ENCODE data around the gene MOB2.
"Not testable (repeated sequence)": the region's sequence is repeated elsewhere in the genome, so short reads cannot be mapped to it uniquely, and the experiment has no call there.

The MOB2 gene

GRCh38 chr11:1437500-1437899 is 49.1 kb downstream of the MOB2 start:
- no peaks in the 10 kb centered on the region for H3K79me2 ChIP-seq (ENCODE audit: insufficient read depth, low read depth)
- no peak overlapping the region for H3K4me3 ChIP-seq (IDR thresholded peaks at IDR 0.05; ENCODE audit: insufficient read depth, low read depth, low read length)
- no peak overlapping the region for H3K4me2 ChIP-seq
- no peaks in the 10 kb centered on the region for H4K20me1 ChIP-seq (ENCODE audit: insufficient read depth)
- no peak for TF ChIP-seq CTCF (conservative IDR thresholded peaks at IDR 0.05; ENCODE audit: low read depth, low read length)
- H3K9ac ChIP-seq = no peak overlapping the region
- no peak overlapping the region for H2AFZ ChIP-seq (ENCODE audit: low read depth)
- no peaks in the 10 kb centered on the region for H3K4me1 ChIP-seq (ENCODE audit: low read depth, poor library complexity, severe bottlenecking)
- no peaks in the 10 kb centered on the region for H3K36me3 ChIP-seq (ENCODE audit: insufficient read depth)
- H3K27me3 ChIP-seq (ENCODE audit: insufficient read depth, low read depth) = peaks cover 9% of the 10 kb centered on the region; the same call in 1 of the 2 replicates
- H3K27ac ChIP-seq = no peak overlapping the region

- no peaks in the 10 kb centered on the region for H3K4me1 ChIP-seq (ENCODE audit: low read depth, poor library complexity, severe bottlenecking)
- no peaks in the 10 kb centered on the region for H3K36me3 ChIP-seq (ENCODE audit: insufficient read depth)
- no peak overlapping the region for H3K4me3 ChIP-seq (IDR thresholded peaks at IDR 0.05; ENCODE audit: insufficient read depth, low read depth, low read length)
- H3K27me3 ChIP-seq (ENCODE audit: insufficient read depth, low read depth) = peaks cover 9% of the 10 kb centered on the region; the same call in 1 of the 2 replicates
- no peaks in the 10 kb centered on the region for H4K20me1 ChIP-seq (ENCODE audit: insufficient read depth)
- H3K9ac ChIP-seq = no peak overlapping the region
- H3K4me2 ChIP-seq = no peak overlapping the region
- TF ChIP-seq CTCF (conservative IDR thresholded peaks at IDR 0.05; ENCODE audit: low read depth, low read length) = no peak
- H3K79me2 ChIP-seq (ENCODE audit: insufficient read depth, low read depth) = no peaks in the 10 kb centered on the region
- H2AFZ ChIP-seq (ENCODE audit: low read depth) = no peak overlapping the region
- no peak overlapping the region for H3K27ac ChIP-seq
Observed at GRCh38 chr11:1436468-1437039, 50.0 kb downstream of the MOB2 start.

GRCh38 chr11:1435820-1436467 is 50.6 kb downstream of the MOB2 start:
- Histone ChIP-seq H3K4me3 (IDR thresholded peaks at IDR 0.05; ENCODE audit: insufficient read depth, low read depth, low read length) (no peak overlapping the region), H3K9ac (no peak overlapping the region), H3K4me1 (ENCODE audit: low read depth, poor library complexity, severe bottlenecking) (no peaks in the 10 kb centered on the region), H3K27me3 (ENCODE audit: insufficient read depth, low read depth) (peaks cover 9% of the 10 kb centered on the region; the same call in 1 of the 2 replicates), H3K79me2 (ENCODE audit: insufficient read depth, low read depth) (no peaks in the 10 kb centered on the region), H3K4me2 (no peak overlapping the region), H3K27ac (no peak overlapping the region), H2AFZ (ENCODE audit: low read depth) (no peak overlapping the region), H3K36me3 (ENCODE audit: insufficient read depth) (no peaks in the 10 kb centered on the region), H4K20me1 (ENCODE audit: insufficient read depth) (no peaks in the 10 kb centered on the region)
- no peak for TF ChIP-seq CTCF (conservative IDR thresholded peaks at IDR 0.05; ENCODE audit: low read depth, low read length)

DNA sequence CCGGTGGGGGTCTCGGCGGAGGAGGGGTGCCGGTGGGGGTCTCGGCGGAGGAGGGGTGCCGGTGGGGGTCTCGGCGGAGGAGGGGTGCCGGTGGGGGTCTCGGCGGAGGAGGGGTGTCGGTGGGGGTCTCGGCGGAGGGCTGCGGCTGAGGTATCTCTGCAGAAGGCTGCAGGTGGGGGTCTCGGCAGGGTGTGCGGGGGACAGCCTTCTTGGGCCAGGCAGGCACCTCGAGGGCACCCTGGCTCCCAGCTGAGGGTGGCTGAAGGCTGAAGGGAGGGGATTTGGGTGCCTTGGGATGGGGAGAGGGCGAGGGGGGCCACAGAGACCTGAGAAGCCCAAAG is 51.1 kb downstream of the MOB2 start:
- not testable (repeated sequence) for H3K4me3 ChIP-seq (IDR thresholded peaks at IDR 0.05; ENCODE audit: insufficient read depth, low read depth, low read length); H3K4me2 ChIP-seq; H3K27me3 ChIP-seq (ENCODE audit: insufficient read depth, low read depth); H2AFZ ChIP-seq (ENCODE audit: low read depth); H3K4me1 ChIP-seq (ENCODE audit: low read depth, poor library complexity, severe bottlenecking); H4K20me1 ChIP-seq (ENCODE audit: insufficient read depth); H3K79me2 ChIP-seq (ENCODE audit: insufficient read depth, low read depth); H3K36me3 ChIP-seq (ENCODE audit: insufficient read depth); H3K27ac ChIP-seq; H3K9ac ChIP-seq

- Histone ChIP-seq H3K4me2 (no peak overlapping the region), H3K4me1 (ENCODE audit: low read depth, poor library complexity, severe bottlenecking) (no peaks in the 10 kb centered on the region), H3K27ac (no peak overlapping the region), H2AFZ (ENCODE audit: low read depth) (no peak overlapping the region), H4K20me1 (ENCODE audit: insufficient read depth) (no peaks in the 10 kb centered on the region), H3K9ac (no peak overlapping the region), H3K4me3 (IDR thresholded peaks at IDR 0.05; ENCODE audit: insufficient read depth, low read depth, low read length) (no peak overlapping the region), H3K36me3 (ENCODE audit: insufficient read depth) (no peaks in the 10 kb centered on the region), H3K27me3 (ENCODE audit: insufficient read depth, low read depth) (peaks cover 5% of the 10 kb centered on the region; the same call in 1 of the 2 replicates), H3K79me2 (ENCODE audit: insufficient read depth, low read depth) (no peaks in the 10 kb centered on the region)
- no peak for TF ChIP-seq CTCF (conservative IDR thresholded peaks at IDR 0.05; ENCODE audit: low read depth, low read length)
Observed at GRCh38 chr11:1433977-1434640, 52.5 kb downstream of the MOB2 start.
